ENCODE measurements around the gene SWAP70.

- no peak for TF ChIP-seq PPARA (CRISPR knock-in tag; IDR thresholded peaks at IDR 0.05; ENCODE audit: borderline replicate concordance)
- no peak for TF ChIP-seq PATZ1 (CRISPR knock-in tag; IDR thresholded peaks at IDR 0.05; ENCODE audit: borderline replicate concordance)
- TF ChIP-seq CREB5 (CRISPR knock-in tag; IDR thresholded peaks at IDR 0.05; ENCODE audit: low read depth): no peak
- TF ChIP-seq ZFP3 (CRISPR knock-in tag; IDR thresholded peaks at IDR 0.05): no peak
- no peak for TF ChIP-seq BACH2 (CRISPR knock-in tag; IDR thresholded peaks at IDR 0.05; ENCODE audit: borderline replicate concordance)
Observed at GRCh38 chr11:9692691-9693090, 28.8 kb downstream of the SWAP70 start.
